SW 1271 (cell line): Measurements from ENCODE around the gene MAG.

Source experiments
- DNase-seq, 2 experiments: peaks; one replicate each; lab custom pipeline; 2025; lab: John Stamatoyannopoulos, UW

MAG gene

GRCh38 chr19:35265126-35265899 is 26.6 kb upstream of the MAG start:
- DNase-seq, result no peak

- DNase-seq, result no peak
These were observed 26.0 kb upstream of the MAG start for GRCh38 chr19:35265900-35266519.

GRCh38 chr19:35266520-35267352 is 25.2 kb upstream of the MAG start:
- DNase-seq, result no peak

DNA sequence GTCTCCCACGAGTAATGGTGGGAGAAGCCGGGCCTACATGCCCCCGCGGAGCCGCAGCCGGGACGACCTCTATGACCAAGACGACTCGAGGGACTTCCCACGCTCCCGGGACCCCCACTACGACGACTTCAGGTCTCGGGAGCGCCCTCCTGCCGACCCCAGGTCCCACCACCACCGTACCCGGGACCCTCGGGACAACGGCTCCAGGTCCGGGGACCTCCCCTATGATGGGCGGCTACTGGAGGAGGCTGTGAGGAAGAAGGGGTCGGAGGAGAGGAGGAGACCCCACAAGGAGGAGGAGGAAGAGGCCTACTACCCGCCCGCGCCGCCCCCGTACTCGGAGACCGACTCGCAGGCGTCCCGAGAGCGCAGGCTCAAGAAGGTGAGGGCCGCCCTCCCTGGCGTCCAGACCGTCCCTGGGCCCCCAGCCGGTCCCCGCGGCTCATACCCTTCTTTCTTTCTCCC is 24.6 kb upstream of the MAG start:
- no peak for DNase-seq

GRCh38 chr19:35267818-35268535 is 24.0 kb upstream of the MAG start:
- DNase-seq, result peak; percentile 33 to 41

GRCh38 chr19:35268536-35269437 is 23.2 kb upstream of the MAG start, which contains the start of gene USF2:
USF2 (plus strand) TSS chr19:35268962; CDS start chr19:35269102, 140 bp downstream.
- DNase-seq, result peak in 1 of 2 experiments; percentile 34

DNA sequence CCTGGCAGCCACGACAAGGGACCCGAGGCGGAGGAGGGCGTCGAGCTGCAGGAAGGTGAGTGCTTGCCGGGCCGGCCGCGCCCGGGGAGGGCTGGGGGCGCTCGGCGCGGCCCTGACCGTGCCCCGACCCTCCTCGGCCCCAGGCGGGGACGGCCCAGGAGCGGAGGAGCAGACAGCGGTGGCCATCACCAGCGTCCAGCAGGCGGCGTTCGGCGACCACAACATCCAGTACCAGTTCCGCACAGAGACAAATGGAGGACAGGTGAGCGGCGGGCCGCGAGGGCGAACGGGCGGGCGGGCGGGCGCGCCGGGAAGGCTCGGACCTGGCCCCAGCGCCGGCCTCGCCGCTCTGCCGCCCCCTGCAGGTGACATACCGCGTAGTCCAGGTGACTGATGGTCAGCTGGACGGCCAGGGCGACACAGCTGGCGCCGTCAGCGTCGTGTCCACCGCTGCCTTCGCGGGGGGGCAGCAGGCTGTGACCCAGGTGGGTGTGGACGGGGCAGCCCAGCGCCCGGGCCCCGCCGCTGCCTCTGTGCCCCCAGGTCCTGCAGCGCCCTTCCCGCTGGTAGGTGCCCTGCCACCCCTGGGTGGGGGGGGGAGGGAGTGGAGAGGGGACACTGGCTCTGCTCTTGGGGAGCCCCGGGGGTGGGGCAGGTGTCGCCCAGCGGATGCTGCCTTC is 22.4 kb upstream of the MAG start:
- peak in 1 of 2 experiments; percentile 77 for DNase-seq

GRCh38 chr19:35270381-35270811 is 21.6 kb upstream of the MAG start:
- DNase-seq, result no peak

GRCh38 chr19:35271546-35271945 is 20.4 kb upstream of the MAG start:
- DNase-seq, result no peak

DNA sequence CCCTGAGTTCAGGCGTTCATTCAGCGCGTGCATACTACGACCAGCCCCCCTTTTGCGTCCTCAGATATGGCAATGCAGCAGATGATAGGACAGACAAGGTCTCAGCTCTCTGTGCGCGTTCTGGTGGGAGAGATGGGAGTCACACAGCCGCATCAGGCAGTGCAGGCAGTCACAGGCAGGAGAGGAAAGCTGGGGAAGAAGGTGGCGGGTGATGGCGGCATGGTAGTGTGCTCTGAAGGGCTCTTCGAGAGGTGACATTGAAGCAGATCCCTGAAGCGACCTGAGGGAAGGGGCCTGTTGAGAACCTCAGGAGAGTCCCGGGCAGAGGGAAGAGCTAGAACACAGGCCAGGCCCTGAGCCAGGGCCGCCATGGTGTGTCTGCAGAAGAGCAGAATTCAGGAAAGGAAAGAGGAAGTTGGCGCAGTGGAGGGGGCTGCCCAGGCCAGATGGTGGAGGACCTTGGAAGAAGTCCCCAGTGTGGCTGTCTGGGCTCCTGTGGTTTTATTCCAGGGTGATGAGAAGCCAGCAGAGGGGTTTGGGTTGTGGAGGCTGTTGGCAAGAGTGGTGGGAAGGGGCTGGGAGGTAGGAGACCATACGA is 19.7 kb upstream of the MAG start:
- DNase-seq, result no peak

DNA sequence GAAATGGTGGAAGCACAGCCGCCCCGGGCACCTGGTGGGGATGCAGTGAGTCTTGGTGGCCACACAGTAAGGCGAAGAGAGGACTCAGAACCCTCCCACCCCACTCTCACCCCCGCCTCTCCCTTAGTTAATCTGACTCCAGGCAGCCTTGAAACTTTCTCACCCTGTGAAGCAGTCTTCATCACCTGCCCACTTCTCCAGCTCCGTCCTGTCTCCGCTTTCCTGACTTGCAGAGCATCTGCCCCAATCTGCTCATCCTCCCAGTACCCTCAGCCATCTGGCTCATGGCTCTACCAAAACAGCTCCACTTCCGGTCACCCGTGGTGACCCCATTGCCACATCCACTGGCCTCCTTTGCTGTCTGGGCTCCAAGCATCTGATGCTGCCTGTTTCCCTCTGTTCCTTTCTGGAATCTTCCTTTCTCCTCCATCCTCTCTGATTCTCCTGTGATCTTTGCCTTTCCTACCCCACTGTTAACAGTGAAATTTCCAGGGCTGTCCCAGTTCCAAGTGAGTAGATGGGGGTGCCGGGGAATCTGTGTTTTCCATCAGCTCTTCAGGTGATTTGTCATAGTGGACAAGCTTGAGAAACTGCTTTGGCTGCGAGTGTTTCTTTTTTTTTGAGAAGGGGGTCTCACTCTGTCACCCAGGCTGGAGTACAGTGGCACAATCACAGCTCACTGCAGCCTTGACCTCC is 18.9 kb upstream of the MAG start:
- DNase-seq, result no peak

DNA sequence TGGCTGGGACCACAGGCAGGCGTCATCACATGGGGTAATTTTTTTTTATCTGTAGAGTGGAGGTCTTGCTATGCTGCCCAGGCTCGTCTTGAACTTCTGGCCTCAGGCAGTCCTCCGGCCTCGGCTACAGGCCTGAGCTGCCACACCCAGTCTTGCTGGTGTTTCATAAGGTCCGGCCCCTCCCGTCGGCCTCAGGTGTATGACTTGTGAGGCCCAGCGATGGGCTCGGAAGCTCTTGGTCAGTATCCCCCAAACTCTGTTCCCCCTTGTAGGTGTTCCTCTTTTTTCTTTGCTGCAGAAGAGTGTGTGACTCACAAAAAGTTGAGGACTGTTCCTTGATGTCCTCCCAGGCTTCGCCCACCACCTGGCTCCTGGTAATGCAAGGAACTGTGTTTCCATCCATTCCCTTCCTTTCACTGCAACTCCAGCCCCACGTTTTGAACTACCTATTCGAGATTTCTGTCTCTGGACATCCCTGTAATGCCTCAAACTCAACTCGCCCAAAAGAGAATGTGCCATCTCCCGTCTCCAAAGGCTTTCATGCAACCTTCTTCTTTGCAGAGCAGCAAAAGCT is 18.2 kb upstream of the MAG start:
- no peak for DNase-seq

DNA sequence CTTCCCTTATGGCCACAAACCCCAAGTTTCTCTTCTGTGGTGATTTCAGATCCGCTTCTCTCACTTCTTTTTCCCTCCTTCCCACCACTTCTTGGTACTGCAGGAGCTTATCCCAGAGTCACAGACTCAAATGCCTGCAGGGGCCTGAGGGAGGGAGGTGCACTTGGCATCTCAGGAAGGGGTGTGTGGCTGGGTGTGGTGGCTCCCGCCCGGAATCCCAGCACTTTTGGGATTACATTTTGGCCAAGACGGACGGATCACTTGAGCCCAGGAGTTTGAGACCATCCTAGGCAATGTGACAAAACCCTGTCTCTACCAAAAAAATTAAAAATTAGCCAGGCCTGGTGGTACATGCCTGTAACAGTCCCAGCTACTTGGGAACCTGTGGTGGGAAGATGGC is 17.6 kb upstream of the MAG start:
- no peak for DNase-seq

- DNase-seq, result no peak
These were observed 15.2 kb upstream of the MAG start for GRCh38 chr19:35276706-35277281.

GRCh38 chr19:35278578-35279284 is 13.2 kb upstream of the MAG start:
- no peak for DNase-seq

GRCh38 chr19:35279374-35279773 is 12.6 kb upstream of the MAG start:
- no peak for DNase-seq

DNA sequence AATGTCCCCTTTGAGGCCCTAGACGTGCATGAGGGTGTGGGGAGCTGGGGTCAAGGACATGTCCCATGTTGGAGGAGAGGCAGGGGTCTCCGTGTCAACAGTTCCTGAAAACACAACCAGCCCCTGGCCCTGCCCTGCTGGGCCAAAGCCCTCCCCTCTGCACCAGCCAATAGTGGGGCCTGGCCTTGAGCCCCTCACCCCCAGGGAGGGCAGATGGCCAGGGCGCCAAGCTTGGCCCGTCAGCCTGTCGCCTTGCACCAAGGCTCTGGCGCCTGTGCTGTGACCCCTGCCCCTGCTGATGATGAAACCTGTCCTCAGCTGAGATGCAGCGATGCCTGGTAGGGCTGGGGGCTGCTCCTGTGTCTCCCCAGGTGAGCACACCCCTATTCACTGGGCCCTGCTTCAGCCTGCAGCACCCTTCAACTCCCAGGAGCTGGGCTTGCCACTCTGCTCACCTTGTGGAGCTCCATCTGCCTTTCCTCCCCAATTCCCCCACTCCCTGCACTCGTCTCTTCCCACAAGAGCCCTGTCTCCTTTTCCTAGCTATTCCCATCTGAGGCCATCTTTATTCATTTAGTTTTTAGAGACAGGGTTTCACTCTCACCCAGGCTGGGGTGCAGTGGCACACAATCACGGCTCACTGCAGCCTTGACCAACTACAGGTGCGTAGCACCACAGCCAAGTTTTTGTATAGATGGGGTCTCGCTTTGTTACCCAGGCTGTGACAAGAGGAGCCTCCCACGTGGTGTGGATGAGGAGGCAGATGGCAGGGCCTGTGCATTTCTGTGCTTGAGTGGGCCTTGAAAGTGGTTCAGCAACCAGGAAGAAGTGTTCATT is 11.8 kb upstream of the MAG start:
- no peak for DNase-seq
